VCaP (cell line): ENCODE data around the gene CTDSP1.

Experiments
- H3K27ac ChIP-seq: fragments of 450-650 bp; 2 replicates; pipeline ENCODE4 v1.5.1; 2017
- CTCF ChIP-seq: fragments of 450-650 bp; conservative IDR thresholded peaks from 2 replicates; pipeline ENCODE4 v1.5.1; 2017; ENCODE audit warnings: mild to moderate bottlenecking, moderate library complexity

The CTDSP1 gene

GRCh38 chr2:218371983-218372350 lies 27.7 kb upstream of the CTDSP1 start:
- TF ChIP-seq CTCF, result no peak
- no peak overlapping the region for H3K27ac ChIP-seq

GRCh38 chr2:218374795-218375194 lies 24.9 kb upstream of the CTDSP1 start:
- H3K27ac ChIP-seq, result peak overlapping the region; percentile 53
- no peak for TF ChIP-seq CTCF

- TF ChIP-seq CTCF, result no peak
- H3K27ac ChIP-seq, result peak overlapping the region; percentile 53
These were observed 24.5 kb upstream of the CTDSP1 start for GRCh38 chr2:218375212-218375611.

- TF ChIP-seq CTCF, result no peak
- no peak overlapping the region for H3K27ac ChIP-seq
These were observed 21.6 kb upstream of the CTDSP1 start for GRCh38 chr2:218378053-218378452.

- no peak for TF ChIP-seq CTCF
- no peak within 1 kb of the TSS for H3K27ac ChIP-seq
These were observed 17.7 kb upstream of the CTDSP1 start, which contains the start of gene SLC11A1 for GRCh38 chr2:218381916-218382366. Gene SLC11A1 (plus strand): TSS chr2:218382273. CDS start chr2:218382369, 96 bp downstream.

- no peak overlapping the region for H3K27ac ChIP-seq
- TF ChIP-seq CTCF, result no peak
These were observed 16.9 kb upstream of the CTDSP1 start for GRCh38 chr2:218382785-218383184.

GRCh38 chr2:218383892-218384519 lies 15.7 kb upstream of the CTDSP1 start:
- H3K27ac ChIP-seq, result no peak overlapping the region
- TF ChIP-seq CTCF, result no peak
